NCI-H526 treated with DMSO at 0.1 percent for 48 hours (cell line): Measurements from ENCODE around the gene CRHR2.

ENCODE experiments used
- DNase-seq: peaks from one replicate; lab custom pipeline; 2025; lab: John Stamatoyannopoulos, UW

Gene CRHR2

DNA sequence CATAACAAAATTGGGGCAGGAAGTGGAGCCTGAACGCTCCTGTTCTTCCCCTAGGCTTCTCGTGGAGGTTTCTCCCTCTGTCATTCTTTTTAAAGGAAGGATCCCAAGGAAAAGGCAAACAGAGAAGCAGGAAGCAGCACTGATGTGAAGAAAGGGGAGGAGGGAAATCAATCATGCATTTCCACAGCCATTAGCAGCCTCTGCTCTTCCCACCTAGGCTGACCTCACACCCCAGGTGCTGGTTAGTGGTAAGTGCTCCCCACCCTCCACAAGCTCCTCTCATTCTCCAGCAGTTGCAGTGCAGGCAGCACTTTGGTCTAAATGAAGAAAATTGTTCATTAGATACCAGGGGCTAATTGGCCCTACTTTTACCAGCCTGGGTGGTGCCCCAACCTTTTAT is 2.6 kb downstream of the CRHR2 start:
- peak; percentile 8 for DNase-seq

DNA sequence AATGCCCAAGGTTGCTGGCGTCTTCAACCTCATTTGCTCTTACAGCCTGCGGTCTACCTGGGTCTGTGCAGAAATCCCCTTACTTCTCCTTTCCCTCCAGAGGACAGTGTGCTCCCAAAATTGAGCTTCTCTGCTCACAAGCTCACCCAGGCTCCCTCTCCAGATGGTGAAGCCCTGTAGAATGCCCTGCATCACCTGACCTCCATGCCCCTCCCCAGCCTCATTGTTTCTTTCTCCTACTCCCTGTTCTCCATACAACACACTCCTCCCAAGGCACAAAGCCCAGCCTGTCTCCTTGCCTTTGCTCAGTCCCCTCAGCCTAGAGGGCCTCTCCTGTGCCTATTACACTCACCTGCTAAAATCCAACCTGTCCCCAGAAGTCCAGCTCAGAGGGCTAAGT is 3.5 kb downstream of the CRHR2 start:
- no peak for DNase-seq

DNA sequence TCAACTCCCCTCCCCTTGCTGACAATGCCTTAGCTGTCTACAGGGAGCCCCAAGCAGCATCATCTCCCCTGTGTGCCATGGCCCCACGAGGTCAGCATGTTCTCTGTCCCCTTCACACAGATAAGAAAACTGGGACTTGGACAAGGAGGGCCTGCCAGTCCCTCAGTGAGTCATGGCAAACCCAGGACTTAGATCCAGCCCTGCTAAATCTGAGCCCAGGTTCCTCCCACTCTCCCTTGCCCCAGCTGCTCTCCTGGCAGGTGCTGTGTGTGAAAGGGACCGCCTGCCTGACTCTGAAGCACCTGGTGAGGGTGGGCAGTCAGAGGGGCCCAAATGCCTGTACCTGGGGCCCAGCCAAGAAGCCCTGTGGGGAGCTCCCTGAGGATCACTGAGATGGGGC is 7.4 kb downstream of the CRHR2 start:
- DNase-seq = no peak

DNA sequence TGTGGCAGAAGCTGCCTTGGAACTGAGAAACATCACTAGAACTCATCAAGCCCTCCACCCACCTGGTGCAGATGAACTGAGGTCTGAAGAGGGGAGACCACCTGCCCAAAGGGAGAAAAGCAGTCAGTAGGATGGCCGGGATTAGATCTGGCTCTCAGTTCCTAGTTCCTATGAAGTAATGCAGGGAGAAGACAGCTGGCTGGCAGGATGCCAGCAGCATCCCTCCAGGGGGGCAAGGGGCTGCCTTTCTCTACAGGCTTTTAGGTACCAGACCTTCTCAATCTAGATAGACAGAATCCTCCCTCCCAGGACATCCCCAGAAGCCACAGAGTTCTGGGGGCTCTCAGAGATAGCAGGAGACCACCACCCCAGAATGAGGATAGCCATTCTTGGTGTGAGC is 7.8 kb downstream of the CRHR2 start:
- DNase-seq = no peak

DNA sequence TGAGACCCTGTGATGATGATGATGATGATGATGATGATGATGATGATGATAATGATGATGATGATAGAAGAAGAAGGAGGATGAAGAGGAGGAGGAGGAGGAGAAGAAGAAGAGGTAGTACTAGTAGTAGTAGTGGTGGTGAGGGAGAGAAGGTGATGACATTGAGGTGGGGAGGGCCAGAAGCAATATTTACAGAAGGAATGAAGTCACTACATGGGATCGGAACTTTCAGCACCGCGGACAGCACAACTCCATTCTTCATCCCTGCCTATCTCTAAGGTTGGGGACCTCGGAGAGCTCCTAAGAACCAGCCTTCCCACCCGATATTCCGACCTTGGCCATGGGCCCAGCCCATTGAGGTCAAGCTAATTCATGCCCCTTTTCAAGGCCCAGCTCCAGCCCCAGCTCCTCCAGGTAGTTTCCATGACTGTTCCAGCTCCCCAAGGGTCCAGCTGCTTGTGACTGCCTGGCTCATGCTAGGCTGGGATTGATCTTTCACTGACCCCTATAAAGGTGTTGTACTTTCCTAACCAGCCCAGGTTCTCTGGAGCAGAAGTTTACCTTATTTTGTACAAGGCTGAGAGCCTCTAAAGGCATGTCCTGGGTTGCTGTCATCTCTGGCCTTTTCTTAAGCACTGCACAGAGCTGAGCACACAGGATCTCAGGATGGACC is 10.3 kb downstream of the CRHR2 start:
- DNase-seq = no peak

DNA sequence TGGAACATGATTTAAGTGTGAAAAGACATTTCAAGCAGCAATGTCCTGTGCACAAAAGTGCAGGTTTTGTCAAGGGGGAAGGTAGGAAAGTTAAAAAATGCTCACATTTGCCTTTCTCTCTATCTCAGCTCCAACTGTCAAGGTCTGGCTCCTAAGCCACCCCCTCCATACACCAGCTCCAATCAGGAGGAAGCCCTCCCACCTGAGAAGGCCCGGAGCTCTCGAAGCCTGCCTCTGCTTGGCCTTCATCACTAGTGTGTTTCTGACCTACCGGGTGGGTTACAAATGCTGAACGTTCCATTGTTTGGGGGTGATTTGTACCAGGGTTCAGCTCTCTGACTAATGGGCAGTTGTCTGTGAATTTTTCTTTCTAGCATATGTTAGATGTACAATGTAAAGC is 14.2 kb downstream of the CRHR2 start:
- DNase-seq = no peak

DNA sequence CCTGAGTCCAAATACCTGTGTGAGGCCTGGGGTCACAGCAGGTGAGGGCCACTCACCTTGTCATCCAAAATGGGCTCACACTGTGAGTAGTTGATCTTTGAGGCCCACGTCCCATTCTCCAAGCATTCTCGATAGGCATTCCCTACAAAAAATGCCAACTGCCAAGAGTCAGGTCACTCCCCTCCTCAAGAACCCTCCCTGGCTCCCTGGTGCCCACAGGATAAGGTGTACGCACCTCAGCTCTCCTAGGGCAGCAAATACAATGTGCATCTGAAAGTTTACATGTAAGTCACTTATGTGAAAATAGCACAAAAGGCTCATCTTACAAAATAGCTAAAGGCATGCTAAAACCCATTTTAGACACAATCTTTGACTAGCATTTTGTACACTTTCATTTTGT is 15.1 kb downstream of the CRHR2 start:
- no peak for DNase-seq

DNA sequence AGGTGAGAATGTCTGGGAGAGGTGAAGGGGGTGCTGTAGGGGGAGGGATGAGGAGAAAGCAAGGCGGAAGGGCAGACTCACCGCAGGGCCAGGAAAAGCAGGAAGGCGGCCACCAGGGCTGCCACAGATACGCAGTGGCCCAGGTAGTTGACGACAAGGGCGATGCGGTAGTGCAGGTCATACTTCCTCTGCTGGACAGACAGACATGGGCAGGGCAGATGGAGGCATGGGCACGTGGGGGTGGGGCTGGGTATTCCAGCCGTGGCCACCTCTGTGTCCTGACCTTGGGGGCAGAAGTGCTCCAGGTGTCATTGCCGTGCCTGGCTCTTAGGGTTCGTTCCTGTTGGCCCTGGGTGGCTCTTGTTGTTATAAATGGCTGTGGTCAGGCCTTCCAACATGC is 16.8 kb downstream of the CRHR2 start:
- no peak for DNase-seq

DNA sequence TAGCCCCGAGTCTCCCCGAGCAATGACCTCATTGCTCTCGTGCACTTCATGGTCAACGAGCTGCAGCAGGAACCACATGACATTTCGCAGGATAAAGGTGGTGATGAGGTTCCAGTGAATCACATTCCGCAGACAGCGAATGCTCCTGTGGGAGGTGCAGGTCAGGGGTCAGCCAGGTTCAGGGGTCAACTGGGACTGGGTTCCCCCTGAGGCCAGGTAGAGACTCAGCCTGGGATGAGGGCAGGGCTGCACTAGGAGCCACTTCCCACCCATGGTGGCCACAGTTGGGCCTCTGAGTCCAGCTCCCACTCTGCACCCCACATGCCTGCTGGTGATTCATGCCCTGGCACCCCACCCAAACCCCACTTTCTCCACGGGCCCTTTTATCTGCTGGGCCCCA is 17.2 kb downstream of the CRHR2 start:
- no peak for DNase-seq

DNA sequence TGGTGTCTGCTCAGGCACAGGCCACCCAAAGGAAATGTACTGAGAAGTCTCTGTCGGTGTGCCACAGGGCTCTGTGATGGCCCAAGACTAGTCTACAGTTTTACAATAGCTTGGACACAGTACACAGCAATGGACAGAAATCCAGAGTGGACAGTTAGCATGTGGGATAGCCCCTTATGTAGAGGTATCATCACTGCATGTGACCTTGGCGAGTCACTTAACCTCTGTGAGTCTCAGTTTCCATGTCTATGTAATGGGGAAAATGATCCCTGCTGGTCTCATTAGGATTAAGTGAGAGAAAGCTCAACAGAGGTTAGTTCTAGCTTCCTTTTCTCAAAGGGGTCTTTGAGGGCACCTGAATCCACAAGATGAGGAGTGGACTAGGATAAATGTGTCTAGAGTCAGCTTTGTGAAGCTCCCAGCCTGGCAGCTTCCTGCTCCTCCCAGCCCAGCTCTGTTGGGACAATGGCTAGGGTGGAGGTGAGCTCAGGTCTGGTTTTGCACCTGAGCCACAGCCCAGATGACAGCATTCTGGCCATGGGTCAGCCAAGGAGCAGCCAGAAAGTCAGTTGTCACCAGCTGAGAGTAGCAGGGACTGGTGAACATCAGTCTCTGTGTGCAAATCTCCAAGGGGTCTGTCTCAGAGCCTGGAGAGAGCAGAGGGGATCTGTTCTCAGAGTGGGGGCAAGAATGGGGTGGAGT is 17.9 kb downstream of the CRHR2 start:
- no peak for DNase-seq

DNA sequence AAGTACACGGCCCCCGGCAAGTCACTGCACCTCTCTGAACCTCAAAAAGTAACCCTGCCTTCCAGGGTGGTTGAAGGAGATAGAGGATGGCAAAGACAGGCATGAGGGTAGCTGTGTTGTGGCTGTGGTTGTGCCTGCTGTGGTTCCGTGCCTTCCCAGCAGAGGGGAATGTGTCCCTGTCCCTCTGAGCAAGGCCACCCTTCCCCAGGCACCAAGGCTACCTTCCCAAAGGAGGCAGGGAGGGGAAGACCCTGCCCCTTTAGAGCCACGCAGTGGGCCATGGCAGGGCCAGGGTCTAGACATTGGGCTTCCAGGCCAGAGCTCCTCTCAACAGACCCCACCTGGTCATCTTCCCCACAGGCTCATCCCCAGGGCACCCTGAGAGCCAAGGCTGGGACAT is 18.8 kb downstream of the CRHR2 start:
- DNase-seq = no peak

DNA sequence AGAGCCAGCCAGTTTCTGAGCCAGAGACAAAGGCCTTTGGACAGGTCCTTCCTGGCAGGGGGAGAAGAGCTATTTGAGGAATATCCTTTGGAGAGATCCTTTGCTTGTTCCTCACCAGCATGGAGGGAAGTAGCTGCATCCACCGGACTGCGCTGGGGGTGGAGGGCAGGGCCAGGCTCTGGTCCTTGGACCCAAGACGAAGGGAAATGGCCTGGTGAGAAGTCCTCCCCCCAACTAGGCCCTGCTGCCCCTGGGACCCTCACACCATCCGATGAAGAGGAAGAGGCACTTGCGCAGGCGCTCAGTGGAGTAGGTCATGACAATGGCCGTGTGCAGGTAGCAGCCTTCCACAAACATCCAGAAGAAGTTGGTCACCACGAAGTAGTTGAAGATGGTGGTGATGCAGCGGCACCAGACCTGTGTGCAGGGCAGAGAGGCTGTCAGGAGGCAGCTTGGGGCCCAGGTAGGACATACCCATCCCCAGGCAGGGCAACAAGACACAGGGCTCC is 19.8 kb downstream of the CRHR2 start:
- no peak for DNase-seq

DNA sequence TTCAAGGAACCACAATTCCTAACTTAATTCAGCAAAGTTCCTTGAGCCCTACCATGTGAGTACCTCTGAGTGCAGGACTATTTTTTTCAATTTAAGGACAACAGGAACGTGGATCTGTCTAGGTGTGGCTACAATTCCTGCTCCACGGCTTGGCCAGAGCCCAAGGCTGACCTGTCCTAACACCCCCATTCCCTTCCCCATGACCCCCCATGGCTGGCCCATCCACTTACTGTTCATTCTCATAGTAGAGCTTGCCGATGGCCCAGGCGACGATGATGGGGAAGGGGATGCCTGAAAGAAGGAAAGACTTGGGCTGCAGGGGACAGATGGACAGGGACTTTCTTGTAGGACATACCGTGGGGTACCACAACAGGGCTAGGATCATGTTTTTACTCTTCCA is 20.3 kb downstream of the CRHR2 start:
- no peak for DNase-seq

DNA sequence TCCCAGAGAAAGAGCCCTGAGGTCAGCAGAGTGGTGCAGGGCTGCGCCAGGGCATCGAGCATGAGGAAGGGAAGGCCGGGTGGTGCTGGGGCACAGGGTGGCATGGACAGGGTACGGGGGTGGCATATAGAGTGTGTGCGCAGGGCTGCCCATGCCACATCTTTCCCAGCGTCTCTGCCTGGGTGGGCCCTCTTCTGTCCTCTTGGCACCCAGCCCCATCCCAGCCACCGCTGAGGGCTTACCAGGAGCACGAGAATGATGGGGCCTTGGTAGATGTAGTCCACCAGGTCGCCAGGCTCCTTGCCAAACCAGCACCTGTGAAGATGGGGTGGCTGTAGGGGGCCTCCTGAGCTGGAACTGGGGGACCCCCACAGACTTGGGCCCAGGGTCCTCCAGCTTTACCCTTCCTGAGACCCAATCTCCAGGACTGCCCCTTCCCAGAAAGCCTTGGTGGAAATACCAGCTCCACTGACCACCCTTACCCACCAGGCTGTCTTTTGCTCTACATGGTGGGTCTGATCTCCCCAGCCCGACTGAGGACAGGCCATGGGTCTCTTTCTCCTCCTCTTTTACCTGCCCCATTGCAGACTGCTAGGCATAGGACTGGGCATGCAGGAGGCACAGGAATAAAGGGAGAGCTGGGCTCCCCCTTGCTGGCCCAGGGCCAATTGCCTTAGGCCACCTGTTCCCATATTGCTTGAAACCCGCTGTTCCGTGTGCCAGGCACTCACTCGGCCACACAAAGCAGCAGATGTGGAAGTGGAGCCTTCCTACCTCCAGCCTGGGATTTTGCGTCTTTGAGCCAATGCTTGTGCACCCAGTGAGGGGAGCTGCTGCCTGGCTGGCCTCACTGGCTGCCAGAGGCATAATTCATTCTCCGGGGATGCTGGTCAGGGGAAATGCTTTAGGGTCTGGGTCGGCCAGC is 21.7 kb downstream of the CRHR2 start:
- no peak for DNase-seq

DNA sequence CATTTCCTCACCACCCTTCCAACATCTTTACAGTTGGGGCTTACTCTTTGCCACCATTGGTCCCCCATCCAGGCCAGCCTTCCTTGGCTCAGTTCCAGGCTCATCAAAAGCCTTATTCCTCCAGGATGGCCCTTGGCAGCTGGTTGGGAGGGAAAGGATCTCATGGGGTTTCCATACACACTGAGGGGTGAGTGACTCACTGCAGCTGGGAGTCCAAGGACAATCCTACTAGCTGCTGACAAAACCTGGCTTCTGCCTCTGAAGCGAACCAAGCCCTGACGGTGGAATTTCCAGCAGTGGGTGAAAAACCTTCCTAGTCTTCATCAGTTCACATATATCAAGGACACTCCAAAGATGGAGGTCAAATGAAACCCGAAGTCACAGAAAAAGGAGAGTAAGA is 22.9 kb downstream of the CRHR2 start:
- no peak for DNase-seq

DNA sequence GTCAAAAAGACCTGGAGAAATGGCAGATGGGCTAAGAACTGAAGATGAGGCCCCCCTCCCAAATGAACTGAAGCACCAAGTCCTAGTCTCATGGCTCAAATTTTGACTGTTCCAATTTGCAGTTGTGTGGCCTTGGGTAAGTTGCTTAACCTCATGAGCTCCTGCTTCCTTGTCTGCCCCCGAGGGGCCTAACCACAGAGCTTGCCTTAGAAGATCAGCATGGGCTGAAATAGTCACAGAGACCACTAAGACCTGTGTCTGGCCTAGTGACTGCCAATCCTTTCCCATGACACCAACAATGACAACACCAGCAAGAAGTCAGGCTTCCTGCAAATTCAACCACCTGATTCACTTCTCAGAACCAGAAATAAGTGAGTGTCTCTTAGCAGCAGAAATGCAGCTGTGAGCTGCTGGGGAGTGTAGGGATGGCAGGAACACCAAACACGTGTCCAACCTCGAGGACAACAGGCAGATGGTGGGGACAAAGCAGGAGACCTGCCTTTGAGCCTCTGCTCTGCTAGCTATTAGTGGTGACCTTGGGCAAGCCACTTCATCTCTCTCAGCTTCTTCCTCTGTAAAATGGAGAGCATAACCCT is 23.7 kb downstream of the CRHR2 start:
- DNase-seq = no peak

DNA sequence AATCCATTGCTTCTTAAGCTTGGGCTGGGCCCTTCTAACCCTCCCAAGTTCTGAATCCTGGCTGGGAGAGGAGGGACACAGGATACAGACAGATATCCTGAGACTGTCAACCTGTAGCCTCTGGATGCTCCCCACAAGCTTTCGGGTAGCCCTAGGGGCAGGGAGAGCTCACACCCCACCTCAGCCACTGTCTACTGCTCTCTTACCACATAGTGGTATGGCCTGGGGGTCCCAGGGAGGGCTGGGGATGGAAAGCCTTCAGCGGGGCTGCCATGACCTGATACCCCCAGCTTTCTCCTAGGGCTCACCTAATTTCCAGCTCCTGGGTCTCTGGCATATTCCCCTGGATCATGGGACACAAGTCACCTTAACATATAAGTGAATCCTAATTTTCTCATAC is 25.1 kb downstream of the CRHR2 start:
- DNase-seq = no peak

DNA sequence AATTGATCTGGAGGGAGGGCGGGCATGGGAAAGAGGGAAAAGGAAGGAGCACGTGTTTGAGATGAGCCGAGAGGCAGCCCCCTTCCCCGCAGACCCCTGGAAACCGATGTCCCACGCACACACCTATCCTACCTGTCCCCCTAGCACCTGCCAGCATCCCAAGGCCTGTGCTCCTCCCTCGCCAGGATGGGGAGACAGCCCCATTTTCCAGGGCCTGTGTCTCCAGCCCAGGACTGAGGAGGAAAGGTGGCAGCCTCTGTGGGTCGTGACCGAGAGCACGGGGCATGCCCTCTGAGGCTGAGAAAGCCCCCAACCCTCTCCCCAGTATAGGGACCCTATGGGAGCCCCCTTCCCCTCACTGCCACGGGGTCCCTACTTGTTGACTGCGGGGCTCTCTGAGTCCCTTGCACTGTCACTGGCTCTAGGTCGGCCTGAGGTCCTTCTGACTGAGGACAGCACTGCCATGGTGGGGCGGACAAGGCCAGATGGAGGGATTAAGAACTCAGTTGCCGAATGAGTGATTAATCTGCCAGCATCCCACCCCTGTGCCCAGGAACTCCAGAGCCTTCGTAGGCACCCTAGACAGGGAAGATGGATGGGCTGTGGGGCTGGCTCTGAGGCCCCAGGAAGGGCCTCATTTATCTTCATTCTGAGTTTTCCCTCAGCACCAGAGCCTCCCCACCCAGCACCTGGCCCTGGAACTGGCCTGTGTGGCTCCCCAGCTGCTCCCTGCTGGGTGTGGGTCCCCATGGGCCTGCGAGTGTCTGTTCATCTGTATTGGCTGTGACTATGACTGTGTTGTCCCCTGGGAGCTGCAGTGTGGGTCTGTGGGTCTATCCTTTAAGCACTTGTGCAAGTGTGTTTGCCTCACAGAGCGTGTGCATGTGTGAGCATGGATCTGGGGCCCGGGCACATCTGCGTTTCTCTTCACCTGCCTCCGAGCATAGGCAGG is 26.0 kb downstream of the CRHR2 start:
- no peak for DNase-seq

DNA sequence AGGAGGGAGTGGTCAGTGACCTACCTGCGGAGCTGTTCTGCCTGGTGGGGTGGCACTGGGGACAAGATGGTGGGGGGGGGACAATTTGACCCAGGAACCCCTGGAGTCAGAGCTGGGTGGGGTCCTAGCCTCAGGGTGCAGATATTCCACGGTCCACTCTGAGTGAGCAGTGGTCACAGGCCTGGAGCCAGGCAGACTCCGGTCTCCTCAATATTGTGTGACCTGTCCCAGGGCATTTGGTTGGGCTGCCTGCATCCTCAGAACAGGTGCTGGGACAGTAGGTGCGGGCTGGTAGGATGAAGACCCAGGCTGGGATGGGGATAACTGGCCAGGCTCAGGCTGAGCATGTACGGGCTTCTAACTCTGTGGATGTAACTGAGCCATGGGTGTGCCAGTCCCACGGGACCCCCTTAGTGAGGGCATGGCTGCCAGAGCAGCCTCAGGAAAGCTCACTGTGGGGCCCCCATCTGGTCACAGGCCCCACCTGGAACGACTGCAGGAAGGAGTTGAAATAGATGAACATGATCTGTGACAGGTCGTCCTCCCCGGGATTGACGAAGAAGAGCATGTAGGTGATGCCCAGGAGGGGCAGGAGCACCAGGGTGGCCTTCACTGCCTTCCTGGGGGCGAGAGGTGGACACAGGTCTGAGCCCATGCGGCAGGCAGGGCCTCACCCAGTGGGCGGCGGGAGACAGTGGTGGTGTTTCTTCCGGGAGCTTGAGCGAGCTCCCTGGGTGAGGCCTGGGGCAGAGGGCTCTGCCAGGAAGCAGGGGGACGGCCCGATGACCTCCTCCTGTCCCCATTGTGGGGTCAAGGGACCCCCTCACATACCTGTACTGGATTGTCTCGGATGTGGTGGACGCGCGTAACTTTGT is 26.9 kb downstream of the CRHR2 start:
- no peak for DNase-seq
